NCI-H226 (cell line): ENCODE data around the gene PDLIM7.
A peak's percentile ranks its signal among the peaks of the same experiment; 100 is the strongest.

Experiments used
- DNase-seq: peaks from one replicate; pipeline ENCODE4 v3.0.0-alpha.2; 2015

The PDLIM7 gene

DNA sequence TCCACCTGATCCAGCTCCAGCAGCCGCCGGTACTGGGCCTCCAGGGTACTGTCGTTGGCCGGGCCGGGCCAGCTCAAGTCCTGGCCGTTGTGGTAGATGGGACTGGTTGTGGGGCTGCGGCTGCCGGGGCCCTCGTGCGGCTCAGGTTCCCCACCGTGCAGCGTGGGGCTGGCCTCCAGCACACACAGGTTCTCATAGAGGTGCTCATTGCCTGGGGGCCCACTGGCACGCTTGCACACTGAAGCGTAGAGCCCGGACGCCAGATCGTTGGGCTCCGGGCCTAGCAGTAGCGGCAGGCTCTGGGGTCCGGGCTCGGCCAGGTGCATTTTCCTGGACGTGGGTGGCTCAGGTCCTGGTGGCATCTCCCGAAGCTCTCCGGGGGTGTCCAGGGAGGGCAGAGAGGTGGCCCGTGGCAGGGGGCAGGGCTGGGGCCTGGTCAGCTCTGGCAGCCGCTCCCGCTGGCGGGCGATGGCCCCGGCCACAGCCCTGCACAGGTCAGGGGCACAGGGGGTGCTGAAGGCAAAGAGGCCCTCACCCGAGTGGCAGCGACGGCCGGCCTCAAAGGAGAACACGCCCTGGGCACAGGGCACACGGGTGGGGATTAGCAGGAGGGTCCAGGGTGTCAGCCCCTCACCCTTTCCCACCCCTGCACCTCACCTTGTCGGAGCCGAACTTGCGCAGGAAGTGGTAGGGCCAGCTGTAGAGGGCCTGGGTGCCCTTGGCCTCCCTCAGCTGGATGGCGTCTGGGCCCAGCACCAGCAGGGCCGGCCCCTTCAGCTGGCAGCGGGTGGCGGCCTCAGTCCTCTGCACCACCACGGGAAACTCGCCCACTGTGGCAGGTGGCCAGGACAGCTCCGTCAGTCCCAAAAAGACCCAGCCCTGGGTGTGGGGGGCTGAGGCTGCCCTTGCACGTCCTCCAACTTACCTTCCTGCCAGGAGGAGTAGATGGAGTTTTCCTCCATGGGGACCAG lies 7.0 kb upstream of the PDLIM7 start:
- DNase-seq: no peak

DNA sequence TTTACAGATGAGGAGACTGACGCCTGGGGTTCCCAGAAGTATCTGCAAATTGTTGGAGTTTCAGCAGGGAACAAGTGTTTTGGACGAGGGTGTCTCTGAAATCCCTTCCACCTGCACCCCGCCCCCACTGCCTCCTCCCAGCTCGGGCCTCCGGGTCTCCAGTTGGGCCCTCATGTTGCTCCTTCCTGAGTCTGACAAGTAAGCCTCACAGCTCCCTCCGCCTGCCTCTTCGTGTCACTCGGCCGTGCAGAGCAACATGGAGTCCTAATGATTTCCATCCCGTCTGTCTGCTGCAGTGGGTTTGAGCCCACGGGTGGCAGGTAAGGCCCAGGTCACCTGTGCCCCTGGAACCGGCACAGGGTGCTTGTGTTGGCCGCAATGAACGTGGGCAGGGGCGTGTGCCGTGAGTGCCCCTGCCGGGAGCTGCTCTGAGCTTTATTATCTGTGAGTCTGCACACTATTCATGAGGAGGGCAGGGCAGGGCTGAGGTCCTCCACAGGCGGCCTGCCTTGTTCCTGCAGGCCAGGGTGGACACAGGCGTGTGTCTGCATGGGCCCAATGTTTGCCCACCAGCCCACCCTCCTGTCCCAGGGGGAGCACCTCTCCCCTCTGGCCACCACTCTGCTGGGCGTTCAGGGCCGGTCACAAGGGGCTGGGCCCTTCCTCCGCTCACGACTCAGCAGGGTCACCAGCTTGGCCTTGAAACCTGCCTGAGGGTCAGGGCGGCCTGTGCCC lies 6.1 kb upstream of the PDLIM7 start:
- no peak for DNase-seq

DNA sequence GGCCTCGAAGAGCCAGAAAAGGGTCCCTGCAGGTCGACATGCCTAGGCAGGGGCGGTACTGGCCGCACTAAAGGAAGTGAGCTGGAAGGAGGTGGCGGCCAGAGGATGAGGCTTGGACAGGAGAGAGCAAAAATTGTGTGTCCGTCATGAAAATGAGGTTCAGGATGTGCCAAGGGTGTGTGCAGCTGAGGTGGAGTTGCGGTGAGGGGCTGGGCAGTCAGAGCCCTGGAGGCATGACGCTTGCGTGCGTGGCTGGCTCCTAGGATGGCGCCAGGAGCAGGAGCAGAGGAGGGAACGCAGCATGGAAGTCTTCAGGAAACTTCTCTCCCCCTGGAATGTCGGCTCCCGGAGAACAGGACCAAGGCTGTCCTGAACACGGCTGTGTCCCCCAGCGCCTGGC lies 5.5 kb upstream of the PDLIM7 start:
- DNase-seq: no peak

DNA sequence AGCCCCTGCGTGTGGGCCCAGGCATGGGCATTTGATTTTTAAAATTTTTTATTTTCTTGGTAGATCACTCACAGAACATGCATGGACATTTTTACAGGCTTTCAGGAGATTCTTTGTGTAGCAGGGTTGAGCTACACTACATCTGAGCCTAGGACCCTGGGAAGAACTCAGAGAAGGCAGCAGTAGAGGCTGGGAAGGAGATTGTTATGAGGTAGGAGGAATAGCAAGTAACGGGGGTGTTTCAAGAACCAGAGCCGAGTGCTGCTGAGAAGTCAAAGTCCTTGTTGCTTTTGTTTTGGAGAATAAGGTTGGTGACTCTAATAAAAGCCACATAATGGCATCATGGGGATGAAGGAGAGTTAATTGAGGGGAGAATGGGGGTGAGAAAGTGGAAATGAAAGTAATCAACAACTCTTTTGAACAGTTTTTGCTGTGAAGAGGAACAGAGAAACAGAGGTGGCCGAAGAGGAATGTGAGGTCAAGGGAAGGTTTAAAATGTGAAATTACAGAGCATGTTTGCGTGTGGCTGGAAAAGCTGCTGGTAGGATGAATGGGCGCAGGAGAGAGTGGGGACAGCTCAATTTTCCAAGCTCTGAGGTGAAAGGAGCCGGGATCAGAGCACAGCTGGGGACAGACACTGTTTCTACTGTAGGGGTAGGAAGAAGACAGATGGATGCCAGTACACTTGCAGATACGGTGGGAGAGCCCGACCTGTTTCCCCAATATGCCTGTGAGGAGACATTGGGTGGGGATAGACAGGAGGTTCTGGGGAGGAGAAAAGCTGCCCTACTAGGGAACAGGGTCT lies 4.7 kb upstream of the PDLIM7 start:
- DNase-seq: no peak

DNA sequence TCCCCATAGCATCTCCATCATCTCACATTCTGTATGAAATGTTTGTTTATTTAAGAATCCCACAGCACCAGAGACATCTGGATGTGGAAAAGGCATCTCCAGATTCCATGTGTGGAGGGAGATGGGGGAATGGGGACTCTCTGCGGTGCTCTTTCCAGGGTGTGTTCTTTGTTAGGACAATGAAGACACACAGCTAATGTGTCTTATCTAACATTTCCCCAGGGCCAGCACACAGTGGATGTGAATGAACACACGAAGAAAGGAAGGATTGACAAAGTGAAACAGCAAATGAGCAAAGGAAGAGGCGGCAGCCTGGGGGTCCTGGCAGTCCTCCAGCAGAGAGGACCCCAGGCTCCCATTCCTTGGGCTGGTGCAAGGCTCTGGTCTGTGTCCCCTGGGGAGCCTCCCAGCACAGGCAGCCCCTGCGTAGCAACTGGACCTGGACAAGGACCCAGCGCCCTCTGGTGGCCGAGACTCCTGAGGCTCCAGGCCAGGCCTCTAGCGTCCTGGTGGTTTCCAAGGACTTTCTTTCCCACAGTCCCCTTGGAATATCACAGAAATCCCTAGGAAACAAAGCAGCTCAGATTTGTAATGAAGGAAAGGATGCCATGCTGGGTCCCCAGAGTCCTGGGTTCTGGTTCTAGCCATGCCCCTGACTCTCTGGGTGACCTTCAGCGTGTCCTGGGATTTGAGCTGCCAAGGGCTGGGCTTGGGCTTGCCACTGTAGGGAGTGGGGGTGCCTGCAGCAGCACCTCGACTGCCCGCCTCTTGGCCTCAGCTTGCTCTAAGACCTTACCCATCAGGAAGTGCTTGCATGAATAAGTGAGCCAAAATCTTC lies 3.5 kb upstream of the PDLIM7 start:
- peak; percentile 67 for DNase-seq

DNA sequence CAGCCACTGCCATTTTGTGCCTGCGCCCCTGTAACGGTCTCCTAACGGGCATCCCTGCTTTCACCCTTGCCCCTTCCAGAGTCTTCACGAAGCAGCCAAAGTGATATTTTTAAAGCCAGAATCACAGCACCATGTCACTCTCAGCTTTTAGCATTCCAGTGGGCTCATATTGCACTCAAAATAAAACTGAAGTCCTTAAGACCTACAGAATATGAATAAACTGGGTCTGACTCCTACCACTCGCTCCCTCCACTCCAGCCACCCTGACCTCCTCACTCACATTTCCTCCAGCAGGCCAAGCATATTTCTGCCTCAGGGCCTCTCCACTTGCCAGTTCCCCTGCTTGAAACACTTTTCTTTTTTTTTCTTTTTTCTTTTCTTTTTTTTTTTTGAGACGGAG lies 2.4 kb upstream of the PDLIM7 start:
- DNase-seq: no peak

DNA sequence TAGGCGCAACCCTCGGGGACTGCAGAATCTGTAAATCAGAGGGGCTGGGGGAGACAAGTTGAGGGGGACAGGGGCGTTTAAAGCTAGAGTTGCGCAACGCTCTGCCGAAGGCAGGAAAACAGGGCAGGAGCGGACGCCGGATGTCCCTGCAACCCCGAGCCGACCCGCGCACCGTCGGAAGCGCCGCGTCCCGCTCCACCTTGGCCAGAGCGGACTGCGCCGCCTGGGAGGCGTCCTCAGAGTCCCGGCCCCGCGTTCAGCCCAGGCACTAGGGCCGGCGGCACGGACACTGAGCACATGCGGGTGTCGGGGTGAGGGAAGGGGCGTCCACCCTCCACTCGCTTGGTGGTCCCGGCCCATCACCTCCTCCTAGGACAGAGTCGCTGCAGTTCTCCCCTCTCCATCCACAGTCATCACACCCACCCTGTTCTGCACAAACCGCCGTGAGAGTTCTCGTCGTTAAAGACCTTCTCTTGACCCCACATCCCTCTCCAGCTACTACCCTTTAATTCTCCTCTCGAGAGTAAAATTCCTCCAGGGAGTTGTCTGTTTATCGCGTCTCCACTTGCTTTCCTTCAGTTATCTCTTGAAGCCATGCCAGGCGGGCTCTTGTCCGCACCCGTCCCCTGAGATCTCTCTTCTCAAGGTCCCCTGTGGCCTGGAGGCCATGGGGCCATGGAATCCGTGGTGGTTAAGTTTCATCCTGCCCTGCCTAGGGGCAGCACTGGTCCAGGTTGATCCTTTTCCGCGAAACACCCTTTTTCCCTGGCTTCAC lies 796 bp upstream of the PDLIM7 start:
- DNase-seq: no peak

DNA sequence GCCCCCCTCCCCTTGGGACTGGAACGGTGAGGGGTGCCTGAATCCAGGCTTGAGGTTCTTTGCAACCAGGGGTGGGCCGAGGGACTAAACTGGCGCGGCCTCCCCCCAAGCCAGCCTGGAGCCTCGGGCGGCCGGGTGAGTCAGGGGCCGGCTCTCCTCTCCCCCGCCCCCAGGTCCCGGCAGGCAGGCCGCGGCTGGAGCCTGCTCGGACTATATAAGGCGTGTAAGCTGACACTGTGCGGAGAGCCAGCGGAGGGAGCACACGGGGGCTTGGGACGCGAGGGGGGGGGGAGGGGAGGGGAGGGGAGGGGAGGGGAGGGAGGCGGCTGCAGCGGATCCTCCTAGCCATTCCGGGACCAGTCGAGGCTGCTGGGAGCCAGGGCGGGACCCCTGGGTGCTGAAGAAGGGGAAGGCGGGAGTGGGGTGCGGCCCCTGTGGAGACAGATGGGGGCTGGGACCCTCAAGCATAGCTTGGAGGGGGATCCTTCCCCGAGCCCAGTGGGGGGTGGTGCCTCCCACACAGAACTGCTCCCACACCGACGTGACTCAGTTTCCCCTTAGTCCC lies 595 bp downstream of the PDLIM7 start:
- DNase-seq: peak; percentile 90

DNA sequence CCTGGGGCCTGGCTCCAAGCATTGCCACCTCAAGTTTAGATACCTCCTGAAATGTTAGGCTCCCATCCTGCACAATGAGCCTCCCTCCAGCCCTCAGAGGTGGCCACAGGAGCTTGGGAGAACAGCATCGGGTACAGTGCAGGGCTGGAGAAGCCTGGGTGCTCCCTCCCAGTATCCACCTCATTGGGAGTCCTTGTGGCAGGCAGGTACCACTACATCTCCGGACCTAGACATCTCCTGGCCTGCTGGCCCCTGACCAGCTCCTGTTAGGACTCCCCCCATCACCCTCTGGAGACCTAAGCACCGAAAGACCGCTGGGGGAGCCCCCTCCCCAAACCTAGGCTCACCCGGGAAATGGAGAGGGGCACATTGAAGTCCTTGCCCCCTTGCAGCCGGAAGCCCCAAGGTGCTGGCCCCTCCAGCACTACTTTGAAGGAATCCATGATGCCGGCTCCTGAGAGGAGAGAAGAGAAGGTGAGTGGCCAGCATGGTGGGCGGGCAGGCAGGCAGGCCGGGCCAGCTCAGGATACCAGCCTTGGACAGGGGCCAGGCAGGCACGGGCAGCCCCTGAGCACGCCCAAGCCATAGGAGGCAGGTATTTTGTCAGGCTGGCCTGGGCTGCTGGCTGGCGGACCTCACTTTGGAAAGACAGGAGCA lies 1.2 kb downstream of the PDLIM7 start:
- DNase-seq: peak; percentile 52

DNA sequence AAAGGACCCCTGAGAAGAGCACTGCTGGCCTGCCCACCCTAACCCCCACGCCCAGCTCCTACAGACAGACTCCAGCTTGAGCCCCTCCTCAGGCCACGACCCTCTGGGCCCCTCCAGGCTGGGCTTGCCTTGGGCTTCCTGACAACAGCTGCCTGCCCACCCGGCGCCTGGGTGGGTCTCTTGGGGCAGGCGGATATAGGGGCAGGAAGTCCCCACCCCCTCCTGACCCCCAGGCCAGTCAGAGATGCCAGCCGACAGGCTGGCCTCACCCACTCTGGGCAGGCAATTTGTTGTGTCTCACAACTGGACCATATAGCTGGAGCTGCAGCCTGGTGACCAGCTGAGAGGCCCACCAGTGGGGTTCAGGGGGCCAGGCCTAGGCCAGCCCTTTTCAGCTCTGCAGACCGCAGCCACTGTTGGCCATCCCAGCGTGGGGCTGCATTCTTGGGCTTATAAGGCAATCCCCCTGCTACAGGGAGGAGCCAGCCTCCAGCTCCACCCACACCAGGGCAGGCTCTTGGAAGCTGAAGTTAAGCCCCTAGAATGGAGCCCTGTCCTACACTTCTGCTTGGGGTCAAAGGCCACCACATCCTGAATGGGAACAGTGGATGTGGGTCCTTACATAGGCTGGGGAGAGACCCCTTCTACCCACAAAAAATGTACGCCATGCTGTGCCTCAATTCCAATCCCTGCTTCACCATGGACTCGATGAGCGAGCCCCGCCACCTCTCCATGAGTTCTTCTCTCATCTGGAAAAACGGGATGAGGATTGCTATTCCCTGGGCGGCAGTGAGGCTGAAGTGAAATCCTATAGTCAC lies 2.0 kb downstream of the PDLIM7 start:
- DNase-seq: peak; percentile 74

DNA sequence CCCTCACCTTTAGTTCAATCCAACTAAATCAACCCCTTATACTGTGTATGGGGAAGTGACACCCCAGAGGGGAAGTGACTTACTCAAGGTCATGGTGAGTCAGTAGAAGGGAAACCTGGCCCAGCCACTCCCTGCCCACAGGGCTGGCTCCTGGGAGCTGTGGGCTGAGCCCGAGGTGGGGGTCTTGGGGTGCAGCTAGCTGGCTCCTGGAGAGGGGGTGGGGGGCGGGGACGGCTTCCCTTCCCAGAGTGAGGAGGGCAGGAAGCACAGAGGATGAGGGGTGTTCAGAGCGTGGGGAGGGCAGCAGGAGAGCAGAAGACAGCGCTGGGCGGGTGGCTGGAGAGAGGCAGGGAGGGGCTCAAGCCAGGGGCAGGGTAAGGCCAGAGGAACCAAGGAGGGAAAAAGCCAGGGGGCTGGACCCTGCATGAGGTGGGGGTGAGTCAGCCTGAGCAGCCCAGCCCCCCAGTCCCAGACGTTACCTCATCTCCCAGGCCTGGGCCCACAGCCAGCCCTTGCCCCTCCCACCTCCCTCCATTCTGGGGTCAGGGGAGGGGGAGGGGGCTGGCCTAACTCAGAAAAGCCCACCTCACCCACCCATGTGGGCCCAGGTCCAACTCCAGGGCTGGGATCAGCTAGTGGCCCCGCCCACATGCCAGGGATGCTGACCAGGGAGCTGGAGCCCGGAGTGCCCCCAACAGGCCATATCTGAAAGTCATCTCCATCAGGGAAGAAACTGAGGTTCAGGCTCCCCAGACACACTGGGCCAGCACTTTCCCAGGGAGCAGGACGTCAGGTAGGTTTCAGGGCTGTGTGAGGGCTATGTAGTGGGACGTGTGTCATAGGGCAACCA lies 2.8 kb downstream of the PDLIM7 start:
- peak; percentile 82 for DNase-seq

DNA sequence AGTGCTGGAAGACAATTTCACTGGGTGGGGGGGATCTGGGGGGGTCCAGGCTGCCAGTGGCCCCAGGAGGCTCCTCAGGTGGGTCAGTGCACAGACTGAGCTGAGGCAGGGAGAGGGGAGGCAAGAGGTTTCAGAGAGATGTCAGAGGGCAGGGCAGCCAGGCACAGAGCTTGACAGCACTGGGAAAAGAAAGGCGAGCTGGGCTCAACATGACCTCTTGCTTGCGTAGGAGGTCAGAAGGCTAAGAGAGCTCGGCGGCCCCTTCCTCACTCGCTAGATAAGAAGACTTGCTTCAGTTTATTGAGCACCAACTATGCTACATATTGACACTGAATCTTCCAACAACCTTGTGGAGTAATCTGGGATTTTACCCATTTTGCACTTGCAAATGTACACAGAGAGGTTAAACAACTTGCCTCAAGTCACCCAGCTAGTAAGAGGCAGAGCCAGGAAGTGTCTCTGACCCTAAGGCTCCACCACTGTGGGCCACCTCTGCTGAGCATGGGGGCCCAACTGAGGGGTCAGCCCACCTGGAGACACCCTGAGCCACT lies 3.5 kb downstream of the PDLIM7 start:
- no peak for DNase-seq

DNA sequence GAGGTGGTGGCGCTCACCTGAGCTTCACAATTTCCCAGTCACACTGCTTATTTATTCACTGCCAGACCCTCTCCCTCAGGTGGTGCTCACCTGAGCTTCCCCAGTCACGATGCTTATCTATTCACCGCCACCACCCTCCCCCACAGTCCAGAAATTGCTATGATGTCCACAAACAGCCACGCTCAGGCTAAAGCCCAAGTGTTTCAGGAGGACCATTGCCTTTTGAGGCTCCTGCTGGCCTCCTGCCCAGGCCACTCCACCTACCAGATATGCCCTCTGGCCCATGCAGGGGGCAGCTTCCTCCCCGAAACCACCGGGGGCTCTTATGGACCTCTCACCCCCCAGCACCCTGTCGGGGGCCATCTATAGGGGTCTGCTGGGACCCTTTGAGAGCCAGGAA lies 4.6 kb downstream of the PDLIM7 start:
- no peak for DNase-seq

DNA sequence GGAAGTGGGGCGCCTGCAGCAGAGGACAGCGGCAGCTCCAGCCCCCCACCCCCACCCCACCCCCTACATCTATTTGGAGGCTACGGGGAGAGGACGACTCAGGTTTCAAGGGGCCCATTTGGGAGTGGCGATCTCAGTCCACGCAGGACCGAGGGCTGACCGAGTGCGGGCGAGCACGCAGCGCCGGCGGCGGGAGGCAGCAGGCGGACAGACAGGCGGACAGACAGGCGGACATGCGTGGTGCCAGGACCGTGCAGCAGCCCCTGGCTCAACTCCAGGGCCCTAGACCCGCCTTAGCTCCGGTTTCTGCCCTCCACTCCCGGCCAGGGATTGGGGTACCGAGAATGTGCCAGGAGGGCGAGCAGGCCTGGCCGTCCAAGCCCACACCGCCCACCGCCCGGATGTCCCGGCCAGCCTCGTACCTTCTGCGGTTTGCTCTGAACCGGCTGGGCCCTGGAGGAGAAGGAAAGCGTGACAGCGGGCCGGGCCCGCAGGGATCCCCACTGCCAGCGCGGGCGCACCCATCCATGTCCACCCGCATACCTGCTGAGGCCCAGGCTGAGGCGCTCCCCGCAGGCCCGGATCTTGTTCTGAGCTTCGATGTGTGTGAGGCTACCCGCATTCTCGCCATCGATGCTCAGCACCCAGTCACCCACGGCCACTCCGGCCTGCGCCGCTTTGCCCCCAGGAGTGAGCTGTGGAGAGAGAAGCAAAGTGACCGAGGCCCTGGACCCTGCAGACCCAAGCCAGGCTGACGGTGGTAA lies 5.2 kb downstream of the PDLIM7 start:
- no peak for DNase-seq

DNA sequence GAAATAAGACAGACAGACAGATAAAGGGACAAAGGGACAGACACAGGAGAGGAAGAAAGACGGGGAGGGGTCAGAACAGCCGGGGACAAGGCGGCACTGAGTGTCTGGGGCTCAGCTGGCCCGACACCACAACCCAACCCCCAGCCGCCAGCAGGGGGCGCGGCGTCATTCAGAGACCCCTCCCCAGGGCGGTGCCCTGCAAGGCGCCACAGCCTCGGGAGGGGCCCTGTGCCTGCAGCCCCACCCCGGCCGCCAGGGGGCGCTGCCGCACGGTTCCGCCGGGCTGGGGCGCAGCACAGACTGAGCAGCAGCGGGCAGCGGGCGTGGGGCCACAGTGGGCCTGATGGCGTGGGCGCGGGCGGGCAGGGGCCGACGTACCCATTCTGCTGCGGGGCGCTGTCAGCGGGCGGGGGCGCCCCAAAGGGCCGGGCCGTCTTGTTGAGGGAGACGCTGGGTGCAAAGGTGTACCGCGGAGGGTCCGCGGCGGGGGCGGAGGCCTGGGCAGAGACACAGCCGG lies 5.9 kb downstream of the PDLIM7 start:
- DNase-seq: no peak

DNA sequence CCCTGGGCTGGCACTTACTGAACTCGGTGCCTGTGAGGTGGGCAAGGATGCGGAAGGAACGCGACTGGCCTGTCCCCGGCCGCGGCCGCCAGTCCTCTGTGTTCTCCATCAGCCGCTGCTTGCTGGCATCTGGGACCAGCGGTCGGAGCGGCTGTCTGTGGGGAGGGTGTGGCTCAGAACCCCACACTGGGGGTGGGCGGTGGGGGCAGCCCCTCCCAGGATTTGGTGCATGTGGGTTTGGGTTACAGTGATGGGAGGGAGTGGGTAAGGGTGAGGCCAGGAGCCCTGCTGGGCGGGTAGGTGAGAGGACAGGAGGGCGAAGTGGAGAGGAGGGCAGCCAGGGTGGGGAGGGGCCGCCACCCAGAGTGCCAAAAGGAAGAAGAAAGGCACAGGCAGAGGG lies 6.4 kb downstream of the PDLIM7 start:
- no peak for DNase-seq

DNA sequence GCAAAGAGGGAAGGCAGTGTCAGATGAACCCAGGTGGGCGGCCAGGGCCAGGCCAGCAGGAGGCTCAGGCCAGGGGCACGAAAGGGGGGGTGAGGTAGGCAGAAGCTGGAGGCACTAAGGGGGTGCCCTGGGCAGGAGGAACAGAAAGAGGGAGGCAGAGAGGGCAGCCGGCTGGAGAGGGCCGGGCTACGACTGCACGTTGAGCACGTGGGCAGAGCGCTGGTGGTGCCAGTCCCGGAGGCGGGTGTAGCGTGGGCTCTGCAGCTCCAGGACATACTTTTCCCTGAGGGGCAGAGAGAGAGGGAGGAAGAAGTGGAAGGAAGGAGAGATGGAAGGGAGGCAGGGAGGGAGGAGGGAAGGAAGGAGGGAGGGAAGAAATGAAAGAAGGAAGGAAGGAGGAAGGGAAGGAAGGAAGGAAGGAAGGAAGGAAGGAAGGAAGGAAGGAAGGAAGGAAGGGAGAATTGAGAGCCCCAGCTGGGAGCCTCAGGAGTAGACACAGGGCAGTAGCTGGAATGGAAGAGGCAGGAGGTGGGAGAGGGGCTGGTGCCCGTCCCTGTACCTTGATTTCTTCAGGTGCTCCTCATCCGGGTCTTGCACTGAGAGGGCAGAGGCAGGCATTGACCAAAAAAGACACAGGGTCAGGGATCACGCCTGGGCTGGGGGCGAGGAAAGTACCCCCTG lies 7.0 kb downstream of the PDLIM7 start:
- no peak for DNase-seq
